HG02970 (cell line): ENCODE measurements around the gene TMEM156.
"Not testable (repeated sequence)": the region's sequence is repeated elsewhere in the genome, so short reads cannot be mapped to it uniquely, and the experiment has no call there.

Experiments
- ATAC-seq: cut with Tn5 transposase; IDR thresholded peaks from one replicate; pipeline ENCODE4 v1.9.1; 2021; ENCODE audit warnings: mild to moderate bottlenecking, moderate library complexity, moderate number of reproducible peaks; ENCODE audit not compliant: unreplicated experiment, low FRiP score

Gene TMEM156

DNA sequence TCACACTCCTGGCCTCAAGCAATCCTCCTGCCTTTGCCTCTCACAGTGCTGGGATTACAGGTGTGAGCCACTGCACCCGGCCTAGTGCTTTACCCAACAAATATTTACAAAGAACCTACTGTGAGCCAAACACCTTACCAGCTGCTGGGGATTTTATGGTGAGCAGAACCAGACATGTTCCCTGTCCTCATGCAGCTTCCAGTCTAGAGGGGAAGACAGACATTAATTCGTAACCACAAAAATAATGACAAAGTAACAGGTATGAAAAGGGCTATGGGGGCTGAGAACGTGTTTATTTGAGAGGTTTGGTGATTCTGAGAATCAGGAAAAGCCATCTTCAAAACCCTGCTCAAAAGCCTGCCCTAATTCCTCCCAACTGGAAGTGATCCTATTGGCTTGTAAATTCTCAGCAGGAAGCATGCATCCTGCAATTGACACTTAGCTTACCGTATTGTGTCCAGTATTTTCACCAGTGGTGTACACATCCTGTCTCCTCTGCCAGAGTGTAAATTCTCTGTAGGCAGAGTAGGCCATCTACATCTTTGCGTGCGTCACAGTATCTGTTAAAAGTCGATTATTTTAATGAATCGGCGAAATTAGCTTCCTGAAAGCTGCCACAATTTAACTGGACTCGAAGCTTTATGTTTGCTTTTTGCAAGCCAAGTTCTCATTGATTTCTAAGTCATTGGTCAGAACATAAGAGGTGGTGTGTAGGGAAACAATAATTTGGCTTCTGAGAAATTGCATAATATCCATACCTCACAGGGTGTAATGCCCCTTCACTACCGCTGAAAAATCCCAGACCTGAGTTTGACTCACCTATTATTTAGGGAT is 67.0 kb downstream of the TMEM156 start:
- no peak for ATAC-seq

- ATAC-seq, result not testable (repeated sequence)
These were observed 73.0 kb downstream of the TMEM156 start for GRCh38 chr4:38959248-38959647.

- ATAC-seq, result no peak
These were observed 73.6 kb downstream of the TMEM156 start for GRCh38 chr4:38958453-38959190.

GRCh38 chr4:38957893-38958292 is 74.3 kb downstream of the TMEM156 start:
- no peak for ATAC-seq

GRCh38 chr4:38957261-38957815 is 74.9 kb downstream of the TMEM156 start:
- ATAC-seq, result no peak

GRCh38 chr4:38955957-38956356 is 76.3 kb downstream of the TMEM156 start:
- no peak for ATAC-seq

DNA sequence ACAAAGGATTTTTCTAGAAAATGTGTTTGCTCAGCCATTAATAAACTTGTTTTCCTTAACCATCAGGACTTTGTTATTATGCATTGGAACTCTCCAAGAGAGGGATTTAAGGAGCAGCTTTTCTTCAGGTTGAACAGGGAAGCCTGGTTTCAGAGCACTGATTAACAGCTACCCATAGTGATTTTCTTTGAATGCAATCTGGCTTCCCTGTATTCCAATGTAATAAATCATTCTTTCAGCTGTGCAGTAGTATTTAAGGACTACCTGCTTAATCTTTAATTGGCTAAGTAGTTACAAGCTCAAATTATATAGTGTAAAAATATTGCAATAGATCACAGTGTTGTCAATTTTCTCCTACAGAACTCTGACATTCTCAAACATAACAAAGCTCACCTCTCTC is 77.5 kb downstream of the TMEM156 start:
- ATAC-seq, result no peak

DNA sequence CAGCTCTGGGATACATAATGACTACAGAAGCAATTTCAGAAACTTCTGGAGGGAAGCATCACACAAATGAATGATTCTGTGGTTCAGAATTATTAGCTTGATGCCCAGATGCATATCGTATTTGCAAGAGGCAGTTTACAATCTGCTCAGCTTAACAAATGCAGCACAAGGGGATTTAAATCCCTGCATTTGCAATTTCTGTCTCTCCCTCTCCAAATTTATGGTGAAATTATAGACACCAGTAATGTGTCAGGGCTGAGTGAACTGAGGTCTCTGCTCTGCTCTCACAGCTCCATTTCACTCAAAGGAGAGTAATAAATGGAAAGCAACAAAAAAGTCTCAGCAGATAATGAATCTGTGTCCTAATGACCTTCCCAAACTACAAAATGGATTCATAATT is 80.2 kb downstream of the TMEM156 start:
- no peak for ATAC-seq

GRCh38 chr4:38951598-38951997 is 80.6 kb downstream of the TMEM156 start:
- ATAC-seq, result no peak

DNA sequence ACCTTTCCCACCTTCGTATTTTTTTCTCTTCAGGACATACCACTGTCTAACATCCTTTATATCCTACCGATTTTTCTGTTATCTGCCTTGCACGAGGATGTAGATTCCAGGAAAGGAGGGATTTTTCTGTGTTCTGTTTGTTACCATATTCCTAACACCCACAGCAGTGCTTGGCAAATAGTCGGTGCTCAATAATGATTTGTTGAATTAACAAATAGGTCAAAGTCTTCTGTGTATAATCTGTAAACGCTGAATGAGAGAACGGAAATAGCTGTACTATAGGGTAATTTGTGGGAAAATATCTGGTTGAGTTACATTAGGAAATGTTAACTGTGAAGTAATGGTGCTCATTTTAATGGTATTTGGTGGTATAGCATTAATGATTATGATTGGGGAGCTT is 81.5 kb downstream of the TMEM156 start:
- no peak for ATAC-seq

- no peak for ATAC-seq
These were observed 82.0 kb downstream of the TMEM156 start for GRCh38 chr4:38950159-38950558.

DNA sequence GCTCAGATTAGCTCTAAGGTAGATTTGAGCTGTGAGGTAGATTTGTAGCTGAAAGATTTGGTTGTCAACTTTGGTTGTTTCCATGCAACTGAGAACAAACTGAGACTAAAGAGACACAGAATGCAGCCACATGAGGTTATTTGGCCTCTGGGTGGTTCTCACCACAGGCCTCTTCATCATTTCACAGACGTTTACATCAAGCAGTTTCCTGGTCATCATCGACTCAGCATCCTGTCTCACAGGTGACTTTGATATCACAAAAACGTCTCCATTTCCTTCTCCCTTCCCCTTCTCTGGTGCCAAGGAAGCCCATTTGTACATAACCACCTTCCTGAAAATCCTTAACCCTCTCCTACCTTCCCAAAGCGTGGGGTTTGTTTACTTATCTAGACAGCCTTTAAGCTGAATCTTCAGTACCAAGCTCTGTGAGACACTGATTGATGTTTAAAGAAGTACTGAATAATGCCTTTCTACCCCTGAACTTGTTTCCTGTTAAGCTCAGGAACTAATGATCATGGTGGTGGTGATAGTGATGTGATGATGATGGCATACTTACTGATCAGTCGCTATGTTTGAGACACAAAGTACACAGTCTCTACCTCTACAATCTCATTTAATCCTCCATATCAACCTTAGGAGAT is 82.7 kb downstream of the TMEM156 start:
- no peak for ATAC-seq

- ATAC-seq, result no peak
These were observed 83.7 kb downstream of the TMEM156 start for GRCh38 chr4:38948551-38948950.

DNA sequence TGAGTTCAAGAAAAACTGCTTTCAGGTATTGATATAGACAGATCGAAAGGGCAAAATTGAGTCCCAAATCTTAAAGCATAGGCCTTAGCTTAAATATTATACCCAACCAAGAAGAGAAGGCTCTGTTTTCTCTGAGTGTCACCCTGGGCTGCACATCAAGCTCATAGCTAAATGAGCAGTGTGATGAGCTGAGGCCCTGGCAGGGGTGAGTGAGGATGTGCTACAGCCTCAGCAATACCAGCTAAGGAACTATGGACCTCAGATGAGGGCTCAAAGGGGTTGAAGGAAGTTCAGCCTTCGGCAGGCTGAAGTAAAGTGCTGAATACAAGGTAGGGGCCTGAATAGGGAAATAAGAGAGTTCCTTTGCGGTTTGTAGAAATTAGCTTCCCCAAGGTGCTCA is 85.3 kb downstream of the TMEM156 start:
- no peak for ATAC-seq

- ATAC-seq, result no peak
These were observed 87.8 kb downstream of the TMEM156 start for GRCh38 chr4:38944440-38944839.

- ATAC-seq, result no peak
These were observed 88.9 kb downstream of the TMEM156 start for GRCh38 chr4:38943343-38943742.

DNA sequence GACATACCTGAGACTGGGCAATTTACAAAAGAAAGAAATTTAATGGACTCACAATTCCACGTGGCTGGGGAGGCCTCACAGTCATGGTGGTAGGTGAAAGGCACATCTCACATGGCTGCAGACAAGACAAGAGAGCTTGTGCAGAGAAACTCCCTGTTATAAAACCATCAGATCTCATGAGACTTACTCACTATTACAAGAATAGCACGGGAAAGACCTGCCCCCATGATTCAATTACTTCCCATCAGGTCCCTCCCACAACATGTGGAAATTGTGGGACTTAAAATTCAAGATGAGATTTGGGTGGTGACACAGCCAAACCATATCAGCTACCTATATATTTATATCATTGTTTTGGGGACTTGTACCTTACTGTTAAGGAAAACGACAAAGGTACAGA is 90.3 kb downstream of the TMEM156 start:
- ATAC-seq, result not testable (repeated sequence)

- no peak for ATAC-seq
These were observed 91.7 kb downstream of the TMEM156 start for GRCh38 chr4:38940476-38940875.

GRCh38 chr4:38939165-38939564 is 93.0 kb downstream of the TMEM156 start:
- ATAC-seq, result no peak

GRCh38 chr4:38935391-38936073 is 96.7 kb downstream of the TMEM156 start:
- ATAC-seq, result no peak
